Retina (tissue), 1 donor: ENCODE measurements around the gene TPO.
"Not testable (repeated sequence)": the region's sequence is repeated elsewhere in the genome, so short reads cannot be mapped to it uniquely, and the experiment has no call there.

Source experiments
- DNase-seq: peaks from one replicate; pipeline ENCODE4 v3.0.0-alpha.2; 2016

Gene TPO

DNA sequence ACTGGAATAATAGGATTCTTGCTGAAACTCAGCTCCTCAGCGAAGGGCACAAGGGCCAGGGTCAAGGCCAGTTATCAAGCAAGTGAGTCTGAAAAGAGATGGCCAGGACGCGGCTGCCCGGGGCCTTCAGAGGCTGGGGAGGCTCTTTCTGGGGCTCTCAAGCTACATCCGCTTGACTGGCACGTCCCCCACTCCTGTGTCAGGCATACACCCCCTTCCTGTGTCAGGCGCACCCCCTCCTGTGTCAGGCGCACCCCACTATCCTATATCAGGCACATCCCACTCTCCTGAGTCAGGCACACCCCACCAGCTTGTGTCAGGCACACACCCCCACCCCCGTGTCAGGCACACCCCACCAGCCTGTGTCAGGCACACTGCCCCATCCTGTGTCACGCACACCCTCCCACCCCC is 91.8 kb downstream of the TPO start:
- no peak for DNase-seq

DNA sequence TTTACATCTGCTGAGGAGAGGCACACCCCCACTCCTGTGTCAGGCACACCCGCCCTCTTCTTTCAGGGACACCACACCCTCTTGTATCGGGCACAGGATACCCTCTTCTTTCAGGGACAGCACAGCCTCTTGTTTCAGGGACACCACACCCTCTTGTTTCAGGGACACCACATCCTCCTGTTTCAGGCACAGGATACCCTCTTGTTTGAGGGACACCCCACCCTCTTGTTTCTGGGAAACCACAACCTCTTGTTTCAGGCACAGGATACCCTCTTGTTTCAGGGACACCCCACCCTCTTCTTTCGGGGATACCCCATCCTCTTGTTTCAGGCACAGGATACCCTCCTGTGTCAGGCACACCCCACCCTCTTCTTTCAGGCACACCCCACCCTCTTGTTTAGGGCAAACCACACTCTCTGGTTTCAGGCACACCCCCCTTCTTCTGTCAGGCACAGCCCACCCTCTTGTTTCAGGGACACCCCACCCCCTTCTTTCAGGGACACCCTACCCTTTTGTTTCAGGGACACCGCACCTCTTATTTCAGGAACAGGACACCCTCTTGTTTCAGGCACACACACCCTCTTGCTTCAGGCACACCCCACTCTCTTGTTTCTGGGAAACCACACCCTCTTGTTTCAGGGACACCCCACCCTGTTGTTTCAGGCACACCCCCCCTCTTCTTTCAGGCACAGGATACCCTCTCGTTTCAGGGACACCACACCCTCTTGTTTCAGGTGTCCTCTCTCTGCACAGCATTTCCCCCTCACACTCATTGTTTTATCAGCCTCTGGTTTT is 96.2 kb downstream of the TPO start:
- DNase-seq = no peak

GRCh38 chr2:1510176-1510575 is 96.9 kb downstream of the TPO start:
- no peak for DNase-seq

- no peak for DNase-seq
Measured at GRCh38 chr2:1511455-1511854, 98.2 kb downstream of the TPO start.

GRCh38 chr2:1512321-1513289 is 99.3 kb downstream of the TPO start:
- DNase-seq = no peak

GRCh38 chr2:1514391-1515072 is 101.3 kb downstream of the TPO start:
- DNase-seq = no peak

GRCh38 chr2:1515073-1515430 is 101.8 kb downstream of the TPO start:
- no peak for DNase-seq

- no peak for DNase-seq
Measured at GRCh38 chr2:1515986-1516797, 102.9 kb downstream of the TPO start.

- no peak for DNase-seq
Measured at GRCh38 chr2:1516798-1517060, 103.5 kb downstream of the TPO start.

- DNase-seq = not testable (repeated sequence)
Measured at GRCh38 chr2:1517291-1517690, 104.0 kb downstream of the TPO start.

GRCh38 chr2:1517786-1518185 is 104.5 kb downstream of the TPO start:
- DNase-seq = no peak

- DNase-seq = no peak
Measured at GRCh38 chr2:1518331-1518803, 105.1 kb downstream of the TPO start.

GRCh38 chr2:1518867-1519530 is 105.7 kb downstream of the TPO start:
- no peak for DNase-seq

DNA sequence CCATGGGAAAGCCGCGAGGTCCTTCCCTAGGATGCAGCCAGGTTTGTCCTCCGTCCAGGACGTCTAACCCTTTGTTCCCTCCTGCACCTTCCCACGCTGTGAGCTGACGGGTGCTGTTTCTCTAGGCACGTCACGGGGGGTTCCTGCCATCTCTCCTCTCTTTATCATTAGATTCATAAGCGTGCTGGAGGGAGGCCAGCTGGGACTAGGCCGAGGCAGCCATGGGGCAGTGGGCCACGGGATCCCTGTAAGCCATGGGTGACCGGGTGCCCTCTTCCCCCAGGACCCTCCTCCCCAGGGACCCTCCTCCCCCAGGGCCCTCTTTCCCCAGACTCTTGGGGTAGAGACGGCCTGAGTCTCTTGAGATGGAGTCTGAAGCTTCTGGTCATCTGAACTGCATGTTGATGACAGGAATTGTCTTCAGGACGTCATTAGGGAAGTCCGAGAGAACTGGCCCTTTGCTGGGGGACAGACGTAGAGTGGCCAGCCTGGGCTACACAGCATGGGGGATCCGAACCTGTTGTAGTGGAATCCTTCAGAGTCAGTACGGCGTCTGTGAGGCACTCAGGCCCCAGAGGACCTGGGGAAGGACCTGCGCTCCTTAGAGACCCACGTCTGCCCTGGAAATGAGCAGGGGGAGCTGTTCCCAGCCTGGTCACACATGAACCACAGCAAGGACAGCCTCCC is 108.1 kb downstream of the TPO start:
- DNase-seq = no peak

- DNase-seq = no peak
Measured at GRCh38 chr2:1521878-1522830, 108.9 kb downstream of the TPO start.

DNA sequence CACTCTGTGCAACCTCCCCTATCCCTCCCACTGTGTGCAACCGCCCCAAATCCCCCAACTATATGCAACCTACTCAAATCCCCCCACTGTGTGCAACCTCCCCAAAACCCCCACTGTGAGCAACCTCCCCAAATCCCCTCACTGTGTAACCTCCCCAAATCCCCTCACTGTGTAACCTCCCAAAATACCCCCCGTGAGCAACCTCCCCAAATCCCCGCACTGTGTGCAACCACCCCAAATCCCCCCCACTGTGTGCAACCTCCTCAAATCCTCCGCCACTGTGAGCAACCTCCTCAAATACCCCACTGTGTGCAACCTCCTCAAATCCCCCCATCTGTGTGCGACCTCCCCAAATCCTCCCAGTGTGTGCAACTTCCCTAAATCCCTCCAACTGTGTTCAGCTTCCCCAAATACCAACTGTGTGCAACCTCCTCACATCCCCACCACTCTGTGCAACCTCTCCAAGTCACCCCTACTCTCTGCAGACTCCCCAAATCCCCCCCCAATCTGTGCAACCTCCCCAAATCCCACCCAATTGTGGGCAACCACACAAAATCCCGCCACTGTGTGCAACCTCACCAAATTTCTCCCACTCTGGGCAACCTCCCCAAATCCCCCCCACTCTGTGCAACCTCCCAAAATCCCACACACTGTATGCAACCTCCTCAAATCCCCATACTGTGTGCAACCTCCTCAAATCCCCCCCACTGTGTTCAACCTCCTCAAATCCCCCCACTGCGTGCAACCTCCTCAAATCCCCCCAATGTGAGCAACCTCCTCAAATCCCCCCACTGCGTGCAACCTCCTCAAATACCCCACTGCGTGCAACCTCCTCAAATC is 114.1 kb downstream of the TPO start:
- DNase-seq = no peak

DNA sequence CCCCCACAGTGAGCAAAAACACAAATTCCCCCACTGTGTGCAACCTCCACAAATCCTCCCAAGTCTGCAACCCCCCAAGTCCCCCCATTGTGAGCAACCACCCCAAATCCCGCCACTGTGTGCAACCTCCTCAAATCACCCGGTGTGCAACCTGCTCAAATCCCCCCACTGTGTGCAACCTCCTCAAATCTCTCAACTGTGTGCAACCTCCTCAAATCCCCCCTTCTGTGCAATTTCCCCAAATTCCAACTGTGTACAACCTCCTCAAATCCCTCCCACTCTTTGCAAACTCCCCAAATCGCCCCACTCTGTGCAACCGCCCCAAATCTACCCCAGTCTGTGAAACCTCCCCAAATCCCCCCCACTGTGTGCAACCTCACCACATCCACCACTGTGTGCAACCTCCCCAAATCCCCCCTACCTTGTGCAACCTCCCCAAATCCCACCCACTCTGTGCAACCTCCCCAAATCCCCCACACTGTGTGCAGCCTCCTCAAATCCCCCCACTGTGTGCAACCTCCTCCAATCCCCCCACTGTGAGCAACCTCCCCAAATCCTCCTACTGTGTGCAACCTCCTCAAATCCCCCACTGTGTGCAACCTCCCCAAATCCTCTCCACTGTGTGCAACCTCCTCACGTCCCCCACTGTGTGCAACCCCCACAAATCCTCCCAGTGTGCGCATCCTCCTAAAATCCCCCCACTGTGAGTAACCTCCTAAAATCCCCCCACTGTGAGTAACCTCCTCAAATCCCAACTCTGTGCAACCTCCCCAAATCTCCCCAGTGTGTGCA is 115.2 kb downstream of the TPO start:
- no peak for DNase-seq

DNA sequence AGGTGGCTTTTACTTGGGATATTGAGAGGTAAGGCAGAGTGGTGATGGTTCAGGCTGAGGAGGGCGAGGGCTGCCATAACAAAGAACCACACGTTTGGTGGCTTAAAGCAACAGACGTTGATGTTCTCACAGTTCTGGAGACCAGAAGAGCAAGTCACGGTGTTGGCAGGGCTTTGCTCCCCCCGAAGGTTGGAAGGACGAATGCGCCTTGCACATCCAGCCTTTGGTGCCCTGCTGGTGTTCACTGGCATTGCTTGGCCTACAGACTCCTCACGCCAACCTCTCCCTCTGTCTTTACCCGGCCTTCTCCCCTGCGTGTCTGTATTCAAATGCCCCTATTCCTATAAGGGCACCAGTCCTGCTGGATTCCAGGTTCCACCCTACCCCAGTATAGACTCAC is 125.4 kb downstream of the TPO start:
- no peak for DNase-seq
